ENCODE data around the gene SCART1. TPM values are rescaled to one million over a fixed set of nuclear protein-coding genes. Genes with fewer than 3 reads are reported as not detected.

Gene SCART1
- under 0.01 and 0.18 TPM in 2 replicates for total RNA-seq

GRCh38 chr10:133453516-133454203 is at the start of gene SCART1:
TSS of gene SCART1 (plus strand) at chr10:133453945. CDS start at chr10:133453998, 53 bp downstream.

GRCh38 chr10:133424601-133425000 is 29.1 kb upstream of the SCART1 start, which contains the start of gene SPRN:
TSS of gene SPRN (minus strand) at chr10:133424625. CDS start at chr10:133423681, 944 bp downstream.

Other genes starting within 250 kb of the SCART1 start
- not detected in 2 replicates for gene UTF1, start 223.7 kb upstream of the SCART1 start, total RNA-seq
- not detected in 2 replicates for gene VENTX, start 216.1 kb upstream of the SCART1 start, total RNA-seq
- gene ADAM8, start 177.1 kb upstream of the SCART1 start, total RNA-seq, result 5.0 and 22.2 TPM in 2 replicates
- gene TUBGCP2, start 145.1 kb upstream of the SCART1 start, total RNA-seq, result 60.3 and 67.0 TPM in 2 replicates
- 30.6 and 37.9 TPM in 2 replicates for gene ZNF511, start 145.0 kb upstream of the SCART1 start, total RNA-seq
- not detected in 2 replicates for gene CALY, start 117.0 kb upstream of the SCART1 start, total RNA-seq
- gene PRAP1, start 106.6 kb upstream of the SCART1 start, total RNA-seq, result not detected in 2 replicates
- gene FUOM, start 95.9 kb upstream of the SCART1 start, total RNA-seq, result 41.2 and 50.0 TPM in 2 replicates
- 149 and 150 TPM in 2 replicates for gene ECHS1, start 80.6 kb upstream of the SCART1 start, total RNA-seq
- 8.6 and 12.9 TPM in 2 replicates for gene PAOX, start 74.7 kb upstream of the SCART1 start, total RNA-seq
- 23.2 and 30.0 TPM in 2 replicates for gene MTG1, start 59.8 kb upstream of the SCART1 start, total RNA-seq
- 0.89 and 2.0 TPM in 2 replicates for gene SPRN, start 29.3 kb upstream of the SCART1 start, total RNA-seq
- gene CYP2E1, start 73.4 kb downstream of the SCART1 start, total RNA-seq, result 0.18 TPM in 1 of 2 replicates, not detected in the other
- 0.58 TPM in 1 of 2 replicates, not detected in the other for gene SYCE1, start 111.6 kb downstream of the SCART1 start, total RNA-seq
- not detected in 2 replicates for gene FRG2B, start 172.8 kb downstream of the SCART1 start, total RNA-seq

Data from myometrial cell (primary cell).